Stimulated activated CD4-positive, alpha-beta T cell treated with anti-CD3 and anti-CD28 coated beads, Interleukin-12 subunit alpha, Interleukin-12 subunit beta, amount 100 ng/mL, for 4 hours (primary cell): Measurements from ENCODE around the gene REEP5.
"Not testable (repeated sequence)": the region's sequence is repeated elsewhere in the genome, so short reads cannot be mapped to it uniquely, and the experiment has no call there.

ENCODE experiments used
- DNase-seq: peaks from one replicate; pipeline ENCODE4 v3.0.0-alpha.2; 2020

REEP5 gene

DNA sequence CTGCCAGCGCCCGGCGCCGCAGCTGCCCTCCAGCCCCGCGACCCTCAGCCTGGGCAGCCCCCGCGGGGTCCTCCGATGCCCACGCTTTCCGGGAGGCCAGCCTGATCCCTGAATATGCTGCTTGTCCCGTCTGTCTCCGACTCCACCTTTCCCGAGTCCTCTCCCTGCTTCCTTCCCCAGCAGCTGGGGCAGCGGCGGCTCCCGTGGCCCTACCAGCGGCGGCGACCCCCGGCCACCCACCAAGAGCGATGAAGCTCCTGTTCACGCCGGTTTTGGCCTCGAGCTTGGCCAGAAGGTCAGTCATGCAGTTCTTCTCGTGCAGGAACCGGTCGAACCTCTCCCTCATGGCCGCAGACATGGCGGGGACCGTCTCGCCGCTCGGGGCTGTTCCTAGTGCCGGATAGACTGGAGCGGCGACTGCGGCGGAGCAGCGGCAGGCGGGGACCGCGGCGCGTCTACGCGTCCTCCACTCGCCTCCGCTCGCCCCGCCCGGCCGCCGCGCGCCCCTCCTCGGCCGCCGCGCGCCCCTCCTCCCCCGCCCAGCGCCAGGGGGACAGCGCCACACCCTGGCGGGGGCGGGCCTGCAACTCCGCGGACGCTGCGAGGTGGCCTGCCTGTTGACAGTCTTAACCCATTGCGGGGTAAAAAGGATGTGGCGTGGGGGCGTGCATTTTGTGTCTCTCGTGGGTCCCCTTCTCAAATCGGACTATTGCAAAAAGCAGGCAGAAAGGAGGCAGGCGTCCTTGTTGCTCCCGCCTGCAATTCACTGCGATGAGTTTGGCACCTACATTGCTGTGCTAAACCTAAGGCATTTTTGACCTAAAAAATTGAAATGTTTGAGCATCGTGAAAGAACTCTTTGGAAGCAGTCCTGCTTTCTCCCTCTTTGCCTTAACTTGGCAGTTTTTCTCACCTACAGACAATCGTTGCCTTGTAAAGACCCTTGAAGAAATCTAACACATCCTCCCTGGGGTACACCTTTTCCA, at the start of gene REEP5:
Gene REEP5, minus strand, starts transcription at position 395 of the 985 bp plus-strand sequence. Its CDS starts 37 bp downstream, at position 358.
- peak; percentile 81 for DNase-seq

- DNase-seq, result no peak
Observed at GRCh38 chr5:112971276-112971675, 49.2 kb upstream of the REEP5 start.

- no peak for DNase-seq
Observed at GRCh38 chr5:112968411-112969106, 46.5 kb upstream of the REEP5 start.

DNA sequence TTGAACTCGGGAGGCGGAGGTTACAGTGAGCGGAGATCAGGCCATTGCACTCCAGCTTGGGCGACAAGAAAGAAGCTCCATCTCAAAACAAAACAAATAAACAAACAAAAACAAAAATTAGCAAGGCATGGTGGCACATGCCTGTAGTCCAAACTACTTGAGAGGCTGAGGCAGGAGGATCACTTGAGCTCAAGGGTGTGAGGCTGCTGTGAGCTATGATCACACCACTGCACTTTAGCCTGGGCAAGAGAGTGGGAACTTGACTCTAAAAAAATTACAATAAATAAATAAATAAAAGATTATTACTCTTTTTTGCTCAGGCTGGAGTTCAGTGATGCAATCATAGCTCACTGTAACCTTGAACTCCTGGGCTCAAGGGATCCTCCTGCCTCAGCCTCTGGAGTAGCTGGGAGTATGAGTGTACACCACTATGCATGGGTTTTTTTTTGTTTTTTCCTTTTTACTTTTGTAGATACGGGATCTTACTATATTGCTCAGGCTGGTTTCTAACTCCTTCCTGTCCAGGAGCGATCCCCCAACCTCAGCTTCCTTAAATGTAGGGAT, 45.6 kb upstream of the REEP5 start:
- DNase-seq, result no peak

GRCh38 chr5:112965733-112966306, 43.8 kb upstream of the REEP5 start:
- no peak for DNase-seq

DNA sequence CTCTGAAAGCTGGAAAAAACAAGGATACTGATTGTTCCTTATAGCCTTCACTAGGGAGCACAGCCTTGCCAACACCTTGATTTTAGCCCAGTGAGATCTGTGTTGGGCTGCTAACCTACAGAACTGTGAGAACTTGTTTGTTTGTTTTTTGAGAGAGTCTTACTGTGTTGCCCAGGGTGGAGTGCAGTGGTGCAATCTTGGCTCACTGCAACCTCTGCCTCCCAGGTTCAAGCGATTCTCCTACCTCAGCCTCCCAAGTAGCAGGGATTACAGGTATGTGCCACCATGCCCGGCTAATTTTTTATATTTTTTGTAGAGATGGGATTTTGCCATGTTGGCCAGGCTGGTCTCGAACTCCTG, 41.3 kb upstream of the REEP5 start:
- DNase-seq, result not testable (repeated sequence)

DNA sequence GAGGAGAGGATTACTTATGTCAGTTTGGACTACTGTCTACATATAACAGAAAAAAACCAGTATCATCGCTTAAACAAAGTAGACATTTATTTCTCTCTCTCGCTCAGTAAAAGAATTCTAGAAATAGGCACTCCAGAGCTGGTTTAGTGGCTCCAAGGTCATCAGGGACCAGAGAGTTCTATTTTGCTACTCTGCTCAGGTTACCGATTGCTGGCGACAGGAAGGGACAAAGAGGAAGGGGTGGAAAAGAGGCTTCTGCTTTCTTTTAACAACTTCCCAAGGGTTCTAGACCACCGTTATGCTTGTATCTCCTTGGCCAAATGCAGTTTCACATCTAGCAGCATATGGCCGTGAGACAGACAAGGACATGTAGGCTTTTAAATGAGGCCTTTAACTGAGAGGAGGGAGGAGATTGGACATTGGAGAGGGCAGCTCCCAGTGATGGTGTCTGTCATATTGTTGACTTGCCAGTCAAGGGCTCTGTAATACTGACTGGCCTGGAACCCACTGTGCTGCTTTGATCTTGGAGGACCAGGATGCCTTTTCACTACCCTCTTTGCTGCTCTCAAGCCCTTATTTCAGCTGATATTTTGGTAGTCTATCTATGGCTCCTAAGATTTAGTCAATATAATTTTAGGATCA, 39.0 kb upstream of the REEP5 start:
- no peak for DNase-seq

DNA sequence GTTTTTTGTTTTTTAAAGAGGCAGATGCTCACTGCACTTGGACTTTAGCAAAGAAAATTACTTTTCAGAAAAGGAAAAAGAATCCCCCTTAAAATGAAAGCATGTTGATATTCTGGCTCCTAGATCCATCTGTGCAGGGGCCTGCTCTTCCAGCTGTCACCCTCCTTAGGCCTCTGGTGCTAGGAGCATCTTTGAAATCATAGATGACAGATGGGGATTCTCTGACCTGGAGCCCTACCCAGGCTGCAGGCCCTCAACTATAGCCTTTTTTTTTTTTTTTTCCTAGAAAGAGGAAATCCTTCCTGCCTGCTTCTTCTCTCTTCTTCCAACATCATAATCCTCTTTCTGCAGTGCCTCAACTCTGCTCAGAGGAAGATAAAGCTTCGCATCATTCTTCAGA, 38.3 kb upstream of the REEP5 start:
- no peak for DNase-seq

GRCh38 chr5:112959872-112960271, 37.8 kb upstream of the REEP5 start:
- DNase-seq, result not testable (repeated sequence)

DNA sequence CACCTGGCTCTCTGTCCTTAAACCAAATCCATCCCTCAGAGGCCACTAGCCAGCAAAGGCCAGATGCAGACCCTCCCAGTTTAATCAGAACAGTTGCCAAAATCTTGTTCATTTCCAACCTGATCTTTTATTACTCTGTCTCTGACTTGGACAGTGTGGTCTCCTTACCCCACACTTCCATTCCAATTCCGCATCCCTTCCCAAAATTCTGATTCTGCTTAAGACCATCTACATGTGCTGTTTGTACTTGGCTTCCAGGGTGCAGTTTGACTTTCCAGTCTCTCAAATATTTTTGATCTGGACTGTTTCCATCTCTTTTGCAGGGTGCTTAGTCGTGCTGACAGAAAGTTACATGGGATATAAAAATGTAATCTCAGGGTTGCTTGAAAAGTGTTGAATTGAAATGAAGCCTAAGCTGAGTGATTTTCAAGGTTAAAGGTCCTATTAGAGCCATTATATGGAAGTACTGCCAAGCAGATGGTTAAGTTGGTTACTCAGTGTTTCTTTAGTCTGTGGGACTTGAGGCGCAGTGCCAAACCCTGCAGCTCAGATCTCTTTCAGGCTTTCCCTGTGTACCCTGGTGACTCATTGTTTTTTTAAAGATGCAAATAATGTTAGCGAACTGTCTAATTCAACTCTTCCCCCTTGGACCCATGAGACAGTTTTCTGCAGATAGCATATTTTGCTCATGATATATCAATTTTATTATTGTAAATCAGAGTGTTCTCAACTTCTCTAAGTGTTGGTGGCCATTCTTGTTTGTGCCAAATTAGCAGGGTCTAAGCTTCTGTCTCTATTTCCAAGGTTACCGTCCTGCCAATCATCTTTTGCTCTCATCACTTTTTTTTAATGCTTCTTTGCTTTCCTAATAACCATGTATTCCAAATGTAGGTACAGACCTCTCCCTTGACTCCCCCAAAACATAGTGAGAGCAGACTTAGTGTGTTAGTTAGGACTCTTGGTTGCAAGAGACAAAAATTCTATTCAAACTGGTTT, 36.4 kb upstream of the REEP5 start:
- no peak for DNase-seq

GRCh38 chr5:112957036-112957808, 35.2 kb upstream of the REEP5 start:
- no peak for DNase-seq

- DNase-seq, result no peak
Observed at GRCh38 chr5:112956606-112957005, 34.6 kb upstream of the REEP5 start.

DNA sequence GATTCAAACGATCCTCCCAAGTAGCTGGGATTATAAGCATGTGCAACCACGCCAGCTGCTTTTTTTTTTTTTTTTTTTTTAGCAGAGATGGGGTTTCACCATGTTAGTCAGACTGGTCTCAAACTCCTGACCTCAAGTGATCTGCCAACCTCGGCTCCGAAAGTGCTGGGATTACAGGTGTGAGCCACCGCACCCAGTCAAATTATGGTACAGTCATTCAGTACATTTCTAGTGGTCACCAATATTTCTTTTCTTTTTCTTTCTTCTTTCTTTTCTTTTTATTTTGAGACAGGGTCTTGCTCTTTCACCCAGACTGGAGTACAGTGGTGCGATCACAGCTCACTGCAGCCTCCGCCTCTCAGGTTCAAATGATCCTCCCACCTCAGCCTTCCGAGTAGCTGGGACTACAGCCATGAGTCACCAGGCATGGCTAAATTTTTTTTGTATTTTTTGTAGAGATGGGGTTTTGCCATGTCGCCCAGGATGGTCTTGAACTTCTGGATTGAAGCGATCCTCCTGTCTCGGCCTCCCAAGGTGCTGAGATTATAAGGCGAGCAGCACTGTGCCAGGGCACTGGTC, 29.2 kb upstream of the REEP5 start:
- no peak for DNase-seq

- DNase-seq, result no peak
Observed at GRCh38 chr5:112948458-112948857, 26.4 kb upstream of the REEP5 start.

DNA sequence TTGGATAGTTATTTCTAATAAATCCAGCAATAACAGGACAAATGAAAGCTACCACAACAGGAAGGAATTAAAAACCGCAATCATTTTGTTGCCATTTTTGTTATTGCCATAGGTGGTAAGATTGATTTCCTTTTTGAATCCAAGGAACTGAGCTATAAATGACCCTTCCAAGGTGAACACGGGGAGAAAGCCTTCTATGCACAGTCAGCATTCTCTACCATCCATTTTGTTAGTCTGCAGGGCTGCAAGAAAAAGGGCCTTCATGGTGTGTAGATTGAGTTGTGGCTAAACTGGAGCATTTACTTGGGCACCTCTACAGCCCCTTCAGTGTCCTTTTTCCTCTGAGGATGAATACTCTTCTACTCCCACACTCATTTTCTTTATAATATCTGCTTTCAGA, 18.6 kb upstream of the REEP5 start:
- no peak for DNase-seq

GRCh38 chr5:112938286-112938685, 16.3 kb upstream of the REEP5 start:
- DNase-seq, result no peak

DNA sequence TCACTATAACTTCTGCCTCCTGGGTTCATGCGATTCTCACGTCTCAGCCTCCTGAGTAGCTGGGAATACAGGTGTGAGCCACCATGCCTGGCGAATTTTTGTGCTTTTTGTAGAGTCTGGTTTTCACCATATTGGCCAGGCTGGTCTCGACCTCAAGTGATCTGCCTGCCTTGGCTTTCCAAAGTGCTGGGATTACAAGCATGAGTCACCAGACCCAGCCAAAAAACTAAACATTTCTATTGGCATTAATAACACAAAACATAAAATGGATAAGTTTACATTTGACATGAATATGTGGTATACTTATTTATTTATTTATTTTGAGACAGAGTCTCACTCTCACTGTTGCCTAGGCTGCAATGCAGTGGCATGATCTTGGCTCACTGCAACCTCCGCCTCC, 13.6 kb upstream of the REEP5 start:
- no peak for DNase-seq

GRCh38 chr5:112934366-112934663, 12.3 kb upstream of the REEP5 start:
- no peak for DNase-seq

DNA sequence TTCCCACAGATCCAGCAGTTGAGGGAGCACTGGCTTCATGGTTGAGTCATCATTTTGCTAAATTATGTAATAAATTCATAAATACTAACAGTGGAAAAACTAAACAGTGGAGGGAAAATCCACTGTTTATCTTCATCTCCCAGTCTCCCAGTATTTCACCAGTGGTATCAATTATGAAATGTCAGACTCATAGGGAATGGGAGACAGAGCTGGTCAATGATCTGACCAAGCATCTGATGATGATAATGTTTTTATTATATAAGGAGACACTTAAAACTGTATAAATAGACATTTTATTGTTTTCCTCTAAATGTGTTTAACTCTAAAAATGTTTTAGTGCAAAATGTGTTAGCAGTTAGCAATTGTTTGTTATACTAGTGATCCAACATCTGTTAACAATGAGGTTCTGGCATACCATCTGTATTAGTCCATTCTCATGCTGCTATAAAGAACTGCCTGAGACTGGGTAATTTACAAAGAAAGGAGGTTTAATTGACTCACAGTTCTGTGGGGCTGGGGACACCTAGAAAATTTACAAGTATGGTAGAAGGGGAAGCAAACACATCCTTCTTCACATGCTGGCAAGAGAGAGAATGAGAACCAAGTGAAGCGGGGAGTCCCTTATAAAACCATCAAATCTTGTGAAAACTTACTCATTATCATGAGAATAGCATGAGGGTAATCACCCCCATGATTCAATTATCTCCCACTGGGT, 11.8 kb upstream of the REEP5 start:
- DNase-seq, result no peak

- no peak for DNase-seq
Observed at GRCh38 chr5:112933105-112933504, 11.1 kb upstream of the REEP5 start.
